Measurements from ENCODE around the gene INTS14. TPM values are rescaled to one million over a fixed set of nuclear protein-coding genes. Genes with fewer than 3 reads are reported as not detected.

Gene INTS14
- total RNA-seq, 1 experiment from 2014 or later: 44.7 TPM

DNA sequence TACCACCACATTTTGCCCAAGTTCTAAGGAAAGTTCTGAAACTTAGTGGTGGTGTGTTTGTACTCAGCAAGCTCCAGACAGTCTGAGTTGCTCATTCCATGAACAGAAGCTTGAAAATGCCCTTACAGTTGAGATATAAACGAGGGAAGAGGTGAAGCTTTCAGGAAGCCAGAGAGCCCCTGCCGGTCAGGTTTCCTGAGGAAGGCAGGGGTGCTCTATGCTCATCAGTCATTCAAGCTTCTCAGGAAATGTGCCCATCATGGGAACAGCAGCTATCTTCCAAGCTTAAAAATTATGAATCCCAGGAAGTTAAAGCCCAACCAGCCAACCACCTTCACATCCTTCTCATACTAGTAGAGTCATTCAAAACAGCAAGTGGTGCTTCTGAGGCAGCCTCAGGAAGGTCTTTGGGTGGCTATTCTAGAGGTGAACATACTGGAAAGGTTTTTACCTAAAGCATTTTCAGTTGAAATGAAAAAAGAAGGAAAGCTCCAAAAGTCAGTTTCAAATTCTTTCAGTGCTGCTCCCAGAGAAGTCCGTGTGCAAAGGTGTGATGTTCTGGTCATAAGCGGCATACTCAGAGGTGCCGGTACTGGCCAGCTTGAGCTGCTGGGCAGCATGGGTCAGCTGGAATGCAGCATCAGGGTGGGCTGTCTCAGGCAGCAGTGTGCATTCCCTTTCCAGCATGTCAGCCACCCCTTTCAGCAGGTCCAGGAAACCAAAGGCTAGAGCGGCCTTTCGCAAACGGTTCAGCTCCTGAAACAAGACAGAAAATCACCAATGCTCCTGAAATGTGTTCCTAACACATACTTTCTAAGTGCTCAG lies 31.8 kb downstream of the INTS14 start:
- no peak overlapping the region for H2BK15ac ChIP-seq (ENCODE audit: low read depth, low read length)
- H4K5ac ChIP-seq (ENCODE audit: insufficient read length, low read depth, low read length): no peak overlapping the region
- no peak for DNase-seq
- no peak overlapping the region for H3K4ac ChIP-seq (ENCODE audit: low read depth, low read length)
- no peak overlapping the region for H3K9ac ChIP-seq (ENCODE audit: extremely low read depth, insufficient read length, low read length)
- H3T11ph ChIP-seq (ENCODE audit: low read length): no peak overlapping the region
- no peak overlapping the region for H2BK12ac ChIP-seq (ENCODE audit: insufficient read length, low read depth, low read length)
- no peaks in the 10 kb centered on the region for H3K23me2 ChIP-seq (ENCODE audit: insufficient read length, low read depth, low read length, poor library complexity, severe bottlenecking)
- H3K4me2 ChIP-seq (ENCODE audit: insufficient read depth, insufficient read length, low read length): no peak overlapping the region
- H3K27ac ChIP-seq (ENCODE audit: insufficient read length, low read depth, low read length): no peak overlapping the region
- no peak overlapping the region for H2BK120ac ChIP-seq (ENCODE audit: low read depth, low read length, poor library complexity, severe bottlenecking)
- H4K8ac ChIP-seq (replicated peaks; ENCODE audit: insufficient read length, low read depth, low read length): no peak overlapping the region
- H2BK5ac ChIP-seq (ENCODE audit: insufficient read length, low read length): no peak overlapping the region
- H3K56ac ChIP-seq (ENCODE audit: insufficient read length, low read depth, low read length): no peak overlapping the region
- no peaks in the 10 kb centered on the region for H3K79me2 ChIP-seq (ENCODE audit: insufficient read depth, low read length)
- 0 out of 2 replicates have a peak, but pooled peaks cover 3% of the 10 kb centered on the region for H3K4me1 ChIP-seq (ENCODE audit: insufficient read depth, low read length)
- H2AFZ ChIP-seq (ENCODE audit: low read length): no peak overlapping the region
- TF ChIP-seq, protein P1, sequence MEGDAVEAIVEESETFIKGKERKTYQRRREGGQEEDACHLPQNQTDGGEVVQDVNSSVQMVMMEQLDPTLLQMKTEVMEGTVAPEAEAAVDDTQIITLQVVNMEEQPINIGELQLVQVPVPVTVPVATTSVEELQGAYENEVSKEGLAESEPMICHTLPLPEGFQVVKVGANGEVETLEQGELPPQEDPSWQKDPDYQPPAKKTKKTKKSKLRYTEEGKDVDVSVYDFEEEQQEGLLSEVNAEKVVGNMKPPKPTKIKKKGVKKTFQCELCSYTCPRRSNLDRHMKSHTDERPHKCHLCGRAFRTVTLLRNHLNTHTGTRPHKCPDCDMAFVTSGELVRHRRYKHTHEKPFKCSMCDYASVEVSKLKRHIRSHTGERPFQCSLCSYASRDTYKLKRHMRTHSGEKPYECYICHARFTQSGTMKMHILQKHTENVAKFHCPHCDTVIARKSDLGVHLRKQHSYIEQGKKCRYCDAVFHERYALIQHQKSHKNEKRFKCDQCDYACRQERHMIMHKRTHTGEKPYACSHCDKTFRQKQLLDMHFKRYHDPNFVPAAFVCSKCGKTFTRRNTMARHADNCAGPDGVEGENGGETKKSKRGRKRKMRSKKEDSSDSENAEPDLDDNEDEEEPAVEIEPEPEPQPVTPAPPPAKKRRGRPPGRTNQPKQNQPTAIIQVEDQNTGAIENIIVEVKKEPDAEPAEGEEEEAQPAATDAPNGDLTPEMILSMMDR (conservative IDR thresholded peaks at IDR 0.05): no peak
- H3K14ac ChIP-seq (ENCODE audit: insufficient read depth, low read length): no peak overlapping the region
- WGBS (ENCODE audit: extremely low coverage, insufficient read length, low lambda C conversion rate): no CpG with 5 or more reads among the region's 8 CpGs
- H3K9me3 ChIP-seq (ENCODE audit: control insufficient read depth, low read depth, low read length): no peaks in the 10 kb centered on the region
- H3K36me3 Mint-ChIP-seq (ENCODE audit: insufficient read depth in 1 of 3, low read depth in 3 of 3): peaks cover 13 to 75% (median 55%) of the 10 kb centered on the region in 3 experiments; a peak in 6 of 7 replicates
- H3K4me3 Mint-ChIP-seq: peak overlapping the region in 1 of 2 experiments; percentile 43; a peak in 1 of 5 replicates
- H3K79me1 ChIP-seq (ENCODE audit: insufficient read depth, low read depth, low read length, poor library complexity, severe bottlenecking): no peaks in the 10 kb centered on the region
- H3K23ac ChIP-seq (ENCODE audit: insufficient read length, low read depth, low read length): no peak overlapping the region
- H3K18ac ChIP-seq (ENCODE audit: insufficient read length, low read depth, low read length): no peak overlapping the region
- no peak overlapping the region for H4K91ac ChIP-seq (ENCODE audit: insufficient read length, low read depth, low read length)
- no peak overlapping the region for H2AK5ac ChIP-seq (ENCODE audit: insufficient read length, low read length)
- no peaks in the 10 kb centered on the region for H4K20me1 ChIP-seq (ENCODE audit: control insufficient read depth, insufficient read depth, insufficient read length)
- peaks cover 2 to 13% of the 10 kb centered on the region in 2 experiments; a peak in 2 of 4 replicates for H3K4me1 Mint-ChIP-seq
- H3K27me3 ChIP-seq (ENCODE audit: insufficient read depth, low read length): no peaks in the 10 kb centered on the region
- H3K9me3 Mint-ChIP-seq: no peaks in the 10 kb centered on the region
- peak overlapping the region; percentile 84 to 90 (median 86); a peak in 5 of 7 replicates for H3K27ac Mint-ChIP-seq
- H2BK20ac ChIP-seq (ENCODE audit: low read depth, low read length, poor library complexity, severe bottlenecking): no peak overlapping the region
- H3K27me3 Mint-ChIP-seq (ENCODE audit: low read depth): no peaks in the 10 kb centered on the region
